Suprapubic skin (tissue), 4 donors: Measurements from ENCODE around the gene CEP72. TPM values are rescaled to one million over a fixed set of nuclear protein-coding genes. Genes with fewer than 3 reads are reported as not detected.
"Not testable (repeated sequence)": the region's sequence is repeated elsewhere in the genome, so short reads cannot be mapped to it uniquely, and the experiment has no call there.

ENCODE experiments used
- DNase-seq, 2 donors: peaks; one replicate each; pipeline ENCODE4 v3.0.0-alpha.2; 2019; ENCODE audit warnings: low spot score in 2 of 2
- H3K27ac ChIP-seq: fragments of 200-600 bp; sonication (generic); one replicate; pipeline ENCODE4 v1.5.1; 2019
- H3K27me3 ChIP-seq: fragments of 200-600 bp; sonication (generic); one replicate; pipeline ENCODE4 v1.5.1; 2019
- H3K36me3 ChIP-seq: fragments of 200-600 bp; sonication (generic); one replicate; pipeline ENCODE4 v1.5.1; 2019
- H3K4me1 ChIP-seq: fragments of 200-600 bp; sonication (generic); one replicate; pipeline ENCODE4 v1.5.1; 2019
- H3K4me3 ChIP-seq: fragments of 200-600 bp; sonication (generic); one replicate; pipeline ENCODE4 v1.5.1; 2019; ENCODE audit warnings: mild to moderate bottlenecking
- H3K9me3 ChIP-seq: fragments of 200-600 bp; sonication (generic); one replicate; pipeline ENCODE4 v1.5.1; 2019
- CTCF ChIP-seq, 2 donors: fragments of 200-600 bp in 1 of 2; fragments of 450-650 bp in 1 of 2; sonication (generic) in 1 of 2; IDR thresholded peaks; one replicate each; pipeline ENCODE4 v1.5.1; 2016 to 2019; ENCODE audit warnings: antibody characterized with exemption in 2 of 2, mild to moderate bottlenecking in 1 of 2, moderate library complexity in 1 of 2
- EP300 ChIP-seq: sonication (generic); formaldehyde crosslinking; IDR thresholded peaks from one replicate; pipeline ENCODE4 v1.6.1; 2017; ENCODE audit warnings: antibody characterized with exemption
- POLR2A ChIP-seq, 2 donors: fragments of 450-650 bp; IDR thresholded peaks; one replicate each; pipeline ENCODE4 v1.6.1; 2017; ENCODE audit warnings: antibody characterized with exemption in 2 of 2, mild to moderate bottlenecking in 2 of 2, moderate library complexity in 2 of 2
- POLR2AphosphoS5 ChIP-seq, 3 donors: sonication (generic); formaldehyde crosslinking; IDR thresholded peaks; one replicate each; pipeline ENCODE4 v1.6.1; 2017; ENCODE audit warnings: antibody characterized with exemption in 3 of 3
- WGBS: methylation state at CpG from one replicate; pipeline ENCODE4 v1.1.5; 2018; 5-methylcytosine and 5-hydroxymethylcytosine counted together
- total RNA-seq, 4 donors: library from RNA; depleted of rRNA; stranded (reverse); fragments of >200 nt; gene quantifications; one replicate each; pipeline ENCODE4 v1.1.0, GENCODE V29; 2016

CEP72 gene
- total RNA-seq, 4 donors from 2014 or later = 8.3 to 13.6 (median 10.9) TPM

GRCh38 chr5:580436-580835 is 31.7 kb upstream of the CEP72 start:
- TF ChIP-seq EP300 (no peak), POLR2A (IDR thresholded peaks at IDR 0.05) (no peak)
- Histone ChIP-seq H3K36me3 (no peaks in the 10 kb centered on the region), H3K9me3 (no peaks in the 10 kb centered on the region), H3K4me1 (no peaks in the 10 kb centered on the region), H3K27me3 (peaks cover 56% of the 10 kb centered on the region), H3K4me3 (no peak overlapping the region), H3K27ac (no peak overlapping the region)
- 64% methylated on average over 11 of the region's 11 CpGs for WGBS
- DNase-seq = peak in 1 of 2 donors; percentile 48

- Histone ChIP-seq H3K4me3 (no peak overlapping the region), H3K27ac (no peak overlapping the region), H3K4me1 (no peaks in the 10 kb centered on the region), H3K36me3 (no peaks in the 10 kb centered on the region), H3K9me3 (no peaks in the 10 kb centered on the region), H3K27me3 (peaks cover 52% of the 10 kb centered on the region)
- peak in 1 of 2 donors; percentile 56 for DNase-seq
- 91% methylated on average over 7 of the region's 7 CpGs for WGBS
- TF ChIP-seq POLR2AphosphoS5 (IDR thresholded peaks at IDR 0.05) (no peak), EP300 (no peak), CTCF (IDR thresholded peaks at IDR 0.05) (no peak), POLR2A (IDR thresholded peaks at IDR 0.05) (no peak)
Measured at GRCh38 chr5:581266-581665, 30.9 kb upstream of the CEP72 start.

GRCh38 chr5:581941-582340 is 30.2 kb upstream of the CEP72 start:
- 88% methylated on average over 9 of the region's 9 CpGs for WGBS
- peaks cover 55% of the 10 kb centered on the region for H3K27me3 ChIP-seq
- peak in 1 of 2 donors; percentile 38 for DNase-seq

GRCh38 chr5:582445-582844 is 29.7 kb upstream of the CEP72 start:
- not testable (repeated sequence) for H3K9me3 ChIP-seq, H3K27ac ChIP-seq, H3K4me3 ChIP-seq, H3K4me1 ChIP-seq, H3K36me3 ChIP-seq
- peak in 1 of 2 donors; percentile 40 for DNase-seq
- H3K27me3 ChIP-seq = peaks cover 54% of the 10 kb centered on the region
- WGBS = 60% methylated on average over 3 of the region's 3 CpGs

More at GRCh38 chr5:581941-582340, 30.2 kb upstream of the CEP72 start:
- no peak overlapping the region for H3K4me3 ChIP-seq
- H3K9me3 ChIP-seq = no peaks in the 10 kb centered on the region
- no peaks in the 10 kb centered on the region for H3K36me3 ChIP-seq
- TF ChIP-seq POLR2AphosphoS5 (IDR thresholded peaks at IDR 0.05) (no peak), POLR2A (IDR thresholded peaks at IDR 0.05) (no peak), EP300 (no peak), CTCF (IDR thresholded peaks at IDR 0.05) (no peak)
- H3K4me1 ChIP-seq = no peaks in the 10 kb centered on the region
- H3K27ac ChIP-seq = no peak overlapping the region

GRCh38 chr5:582936-583635 is 29.1 kb upstream of the CEP72 start:
- peak in 1 of 2 donors; percentile 58 for DNase-seq
- Histone ChIP-seq H3K27ac (no peak overlapping the region), H3K27me3 (peaks cover 57% of the 10 kb centered on the region), H3K4me1 (no peaks in the 10 kb centered on the region), H3K4me3 (no peak overlapping the region), H3K36me3 (no peaks in the 10 kb centered on the region), H3K9me3 (no peaks in the 10 kb centered on the region)
- WGBS = 93% methylated on average over 24 of the region's 24 CpGs
- no peak for TF ChIP-seq CTCF (IDR thresholded peaks at IDR 0.05)
- no peak for TF ChIP-seq POLR2A (IDR thresholded peaks at IDR 0.05)
- TF ChIP-seq POLR2AphosphoS5 (IDR thresholded peaks at IDR 0.05) = no peak
- no peak for TF ChIP-seq EP300

GRCh38 chr5:583645-584044 is 28.5 kb upstream of the CEP72 start:
- Histone ChIP-seq H3K4me1 (no peaks in the 10 kb centered on the region), H3K27me3 (peaks cover 59% of the 10 kb centered on the region), H3K36me3 (no peaks in the 10 kb centered on the region), H3K4me3 (no peak overlapping the region), H3K27ac (no peak overlapping the region), H3K9me3 (no peaks in the 10 kb centered on the region)
- no peak for DNase-seq
- TF ChIP-seq EP300 (no peak), CTCF (IDR thresholded peaks at IDR 0.05) (no peak), POLR2A (IDR thresholded peaks at IDR 0.05) (no peak), POLR2AphosphoS5 (IDR thresholded peaks at IDR 0.05) (no peak)
- WGBS = 88% methylated on average over 2 of the region's 2 CpGs
